ENCODE measurements around the gene RYK.

The RYK gene

GRCh38 chr3:134242649-134243617, 7.7 kb downstream of the RYK start:
- no peak for TF ChIP-seq CTCF (IDR thresholded peaks at IDR 0.05; ENCODE audit: low read depth, low read length)
- H3K4me3 ChIP-seq (ENCODE audit: low read depth, low read length): no peak overlapping the region

- no peak for TF ChIP-seq CTCF (IDR thresholded peaks at IDR 0.05; ENCODE audit: low read depth, low read length)
- H3K4me3 ChIP-seq (ENCODE audit: low read depth, low read length): no peak overlapping the region
These were observed 11.1 kb downstream of the RYK start for GRCh38 chr3:134239538-134239937.

- TF ChIP-seq CTCF (IDR thresholded peaks at IDR 0.05; ENCODE audit: low read depth, low read length): no peak
- no peak overlapping the region for H3K4me3 ChIP-seq (ENCODE audit: low read depth, low read length)
These were observed 13.1 kb downstream of the RYK start for GRCh38 chr3:134237454-134238145.

- TF ChIP-seq CTCF (IDR thresholded peaks at IDR 0.05; ENCODE audit: low read depth, low read length): no peak
- no peak overlapping the region for H3K4me3 ChIP-seq (ENCODE audit: low read depth, low read length)
These were observed 14.0 kb downstream of the RYK start for GRCh38 chr3:134236505-134237170.

GRCh38 chr3:134235577-134236076, 15.0 kb downstream of the RYK start:
- no peak overlapping the region for H3K4me3 ChIP-seq (ENCODE audit: low read depth, low read length)
- TF ChIP-seq CTCF (IDR thresholded peaks at IDR 0.05; ENCODE audit: low read depth, low read length): no peak

- H3K4me3 ChIP-seq (ENCODE audit: low read depth, low read length): no peak overlapping the region
- no peak for TF ChIP-seq CTCF (IDR thresholded peaks at IDR 0.05; ENCODE audit: low read depth, low read length)
These were observed 17.7 kb downstream of the RYK start for GRCh38 chr3:134232951-134233350.

All from WI38 (cell line).